Mesendoderm (in vitro differentiated cells): ENCODE data around the gene AGAP1.

Experiments used
- DNase-seq: peaks from one replicate; pipeline ENCODE4 v3.0.0; 2013
- H2AK5ac ChIP-seq: 2 replicates; pipeline ENCODE4 v1.6.1; 2013; ENCODE audit warnings: low read length, inconsistent platforms
- H2BK120ac ChIP-seq: 2 replicates; pipeline ENCODE4 v1.6.1; 2013; ENCODE audit warnings: low read depth, mild to moderate bottlenecking, low read length, moderate library complexity, mixed read lengths
- H2BK15ac ChIP-seq: replicated peaks from 2 replicates; pipeline ENCODE4 v1.6.1; 2013; ENCODE audit warnings: low read depth, mild to moderate bottlenecking, moderate library complexity
- H2BK5ac ChIP-seq: 2 replicates; pipeline ENCODE4 v1.6.1; 2013; ENCODE audit warnings: low read length, inconsistent platforms
- H3K18ac ChIP-seq: 2 replicates; pipeline ENCODE4 v1.6.1; 2013; ENCODE audit warnings: mild to moderate bottlenecking, low read length, mixed read lengths
- H3K23ac ChIP-seq: one replicate; pipeline ENCODE4 v1.6.1; 2013; ENCODE audit warnings: low read length
- H3K27ac ChIP-seq: 2 replicates; pipeline ENCODE4 v1.5.1; 2013; ENCODE audit warnings: low read depth, mild to moderate bottlenecking, inconsistent platforms, low read length, moderate library complexity
- H3K27me3 ChIP-seq: 2 replicates; pipeline ENCODE4 v1.6.1; 2013; ENCODE audit warnings: low read length, control low read depth, mild to moderate bottlenecking, inconsistent platforms; ENCODE audit not compliant: insufficient read depth, poor library complexity
- H3K36me3 ChIP-seq: 2 replicates; pipeline ENCODE4 v1.6.1; 2013; ENCODE audit warnings: low read length, inconsistent platforms; ENCODE audit not compliant: control insufficient read depth, insufficient read depth
- H3K4ac ChIP-seq: one replicate; pipeline ENCODE4 v1.6.1; 2013; ENCODE audit warnings: low read depth, mild to moderate bottlenecking, low read length, moderate library complexity
- H3K4me1 ChIP-seq: 2 replicates; pipeline ENCODE4 v1.6.1; 2013; ENCODE audit warnings: low read depth, low read length, inconsistent platforms; ENCODE audit not compliant: control insufficient read depth
- H3K4me2 ChIP-seq: 2 replicates; pipeline ENCODE4 v1.6.1; 2013; ENCODE audit warnings: low read length
- H3K4me3 ChIP-seq: 2 replicates; pipeline ENCODE4 v1.5.1; 2013; ENCODE audit warnings: mild to moderate bottlenecking, low read length
- H3K56ac ChIP-seq: one replicate; pipeline ENCODE4 v1.6.1; 2013; ENCODE audit warnings: low read length
- H3K79me1 ChIP-seq: 2 replicates; pipeline ENCODE4 v1.6.1; 2013; ENCODE audit warnings: low read length, inconsistent platforms
- H3K79me2 ChIP-seq: 2 replicates; pipeline ENCODE4 v1.6.1; 2013; ENCODE audit warnings: mild to moderate bottlenecking, low read length; ENCODE audit not compliant: control insufficient read depth, insufficient read depth
- H3K9ac ChIP-seq: 2 replicates; pipeline ENCODE4 v1.6.1; 2013; ENCODE audit warnings: low read length, inconsistent platforms
- H4K5ac ChIP-seq: one replicate; pipeline ENCODE4 v1.6.1; 2013; ENCODE audit warnings: low read length
- H4K8ac ChIP-seq: one replicate; pipeline ENCODE4 v1.6.1; 2013; ENCODE audit warnings: low read depth, mild to moderate bottlenecking, control low read depth, low read length, moderate library complexity
- WGBS: extraction: QIAGEN DNeasy Blood & Tissue Kit; methylation state at CpG from one replicate; pipeline ENCODE4 v1.1.7; 2013; ENCODE audit warnings: low lambda C conversion rate, missing lambda C conversion rate; ENCODE audit not compliant: insufficient coverage; ENCODE audit errors: extremely low coverage; 5-methylcytosine and 5-hydroxymethylcytosine counted together

AGAP1 gene

DNA sequence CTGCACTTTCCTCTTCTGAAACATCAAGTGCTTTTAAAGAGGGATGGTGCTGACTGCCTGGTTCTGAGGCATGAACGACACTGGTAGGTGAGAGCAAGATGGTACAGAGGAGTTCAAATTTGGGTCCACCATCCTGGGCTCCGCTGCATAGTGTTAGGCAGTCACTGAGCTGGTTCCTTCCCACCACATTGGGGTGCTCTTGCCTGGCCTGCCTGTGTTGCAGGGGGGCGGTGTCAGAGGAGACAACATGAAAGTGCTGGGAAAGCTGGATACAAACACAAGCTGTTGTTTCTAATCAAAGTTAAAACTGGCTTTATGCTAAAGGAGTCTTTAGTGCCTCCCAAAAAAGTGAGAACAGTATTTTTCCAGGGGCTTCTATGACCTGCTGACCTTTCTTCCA is 416.2 kb downstream of the AGAP1 start:
- H3K23ac ChIP-seq, result no peak overlapping the region
- DNase-seq, result no peak
- H3K4me2 ChIP-seq, result no peak overlapping the region
- H4K5ac ChIP-seq, result no peak overlapping the region
- no peak overlapping the region for H3K9ac ChIP-seq
- H4K8ac ChIP-seq, result no peak overlapping the region
- H3K56ac ChIP-seq, result no peak overlapping the region
- H2BK120ac ChIP-seq, result no peak overlapping the region
- no peaks in the 10 kb centered on the region for H3K4me1 ChIP-seq
- H2AK5ac ChIP-seq, result no peak overlapping the region
- no CpG with 5 or more reads among the region's 3 CpGs for WGBS
- no peaks in the 10 kb centered on the region for H3K36me3 ChIP-seq
- no peaks in the 10 kb centered on the region for H3K79me2 ChIP-seq
- H3K27ac ChIP-seq, result no peak overlapping the region
- H2BK15ac ChIP-seq, result no peak overlapping the region
- H3K18ac ChIP-seq, result no peak overlapping the region
- no peaks in the 10 kb centered on the region for H3K79me1 ChIP-seq
- H3K27me3 ChIP-seq, result no peaks in the 10 kb centered on the region
- no peak overlapping the region for H3K4ac ChIP-seq
- H3K4me3 ChIP-seq, result no peak overlapping the region
- H2BK5ac ChIP-seq, result no peak overlapping the region

DNA sequence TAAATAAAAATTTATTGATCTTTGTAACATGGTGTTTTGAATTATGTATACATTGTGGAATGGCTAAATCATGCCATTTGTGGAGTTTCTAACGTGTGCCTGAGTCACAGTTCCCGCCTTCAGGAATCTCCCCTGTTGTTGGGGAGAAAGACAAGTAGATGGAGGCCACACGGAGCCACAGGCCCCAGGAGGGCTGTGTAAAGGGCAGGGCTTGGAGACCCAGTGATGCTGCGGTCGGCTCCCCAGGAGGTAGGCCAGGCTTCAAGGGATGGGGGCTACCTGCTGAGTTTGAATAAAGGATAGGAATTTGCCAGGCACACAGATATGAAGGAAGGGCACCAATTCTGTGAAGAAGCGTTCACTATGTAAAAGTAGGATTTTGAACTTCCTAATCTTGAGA is 417.3 kb downstream of the AGAP1 start:
- Histone ChIP-seq H3K56ac (no peak overlapping the region), H3K36me3 (no peaks in the 10 kb centered on the region), H3K27ac (no peak overlapping the region), H3K4me2 (no peak overlapping the region), H4K8ac (no peak overlapping the region), H3K18ac (no peak overlapping the region), H3K9ac (no peak overlapping the region), H2BK15ac (no peak overlapping the region), H3K4me1 (no peaks in the 10 kb centered on the region), H3K79me2 (no peaks in the 10 kb centered on the region), H2AK5ac (no peak overlapping the region), H2BK5ac (no peak overlapping the region), H2BK120ac (no peak overlapping the region), H3K27me3 (no peaks in the 10 kb centered on the region), H3K4ac (no peak overlapping the region), H3K79me1 (no peaks in the 10 kb centered on the region), H4K5ac (no peak overlapping the region), H3K23ac (no peak overlapping the region), H3K4me3 (no peak overlapping the region)
- WGBS, result no CpG with 5 or more reads among the region's 6 CpGs
- DNase-seq, result no peak

DNA sequence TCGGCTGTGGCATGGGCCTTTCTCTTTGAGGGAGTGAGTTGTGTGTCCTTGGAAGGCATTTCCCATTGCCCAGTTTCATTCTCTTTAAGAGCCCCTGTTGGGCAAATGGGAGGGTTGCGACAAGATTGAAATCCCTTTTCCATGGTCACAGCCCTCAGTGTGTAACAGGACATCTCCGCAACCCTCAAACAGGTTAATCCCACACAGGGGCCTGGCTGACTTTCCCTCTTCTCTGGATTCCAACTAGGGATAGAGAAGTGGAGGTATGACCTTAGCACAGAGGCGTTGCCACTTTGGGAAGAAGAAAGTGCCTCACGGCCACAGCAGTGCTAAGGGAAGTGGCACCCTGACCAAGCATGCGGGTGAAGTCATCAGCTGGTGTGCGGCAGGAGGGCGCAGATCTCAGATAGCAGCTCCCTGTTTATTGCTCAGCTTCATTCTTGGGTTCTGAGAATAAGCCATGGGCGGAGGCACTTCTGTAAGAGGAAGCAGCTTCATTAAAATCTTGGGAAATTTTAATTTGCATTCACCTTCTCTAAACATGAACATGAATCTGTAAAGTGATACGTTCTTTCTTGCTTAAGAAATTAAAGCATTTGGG is 417.9 kb downstream of the AGAP1 start:
- Histone ChIP-seq H3K9ac (no peak overlapping the region), H3K56ac (no peak overlapping the region), H3K4me2 (no peak overlapping the region), H2BK15ac (no peak overlapping the region), H3K36me3 (no peaks in the 10 kb centered on the region), H4K8ac (no peak overlapping the region), H3K23ac (no peak overlapping the region), H3K18ac (no peak overlapping the region), H3K4me3 (no peak overlapping the region), H2AK5ac (no peak overlapping the region), H3K27ac (no peak overlapping the region), H3K79me1 (no peaks in the 10 kb centered on the region), H3K27me3 (no peaks in the 10 kb centered on the region), H3K4ac (no peak overlapping the region), H3K4me1 (no peaks in the 10 kb centered on the region), H2BK5ac (no peak overlapping the region), H2BK120ac (no peak overlapping the region), H3K79me2 (no peaks in the 10 kb centered on the region), H4K5ac (no peak overlapping the region)
- peak; percentile 20 for DNase-seq
- no CpG with 5 or more reads among the region's 10 CpGs for WGBS

DNA sequence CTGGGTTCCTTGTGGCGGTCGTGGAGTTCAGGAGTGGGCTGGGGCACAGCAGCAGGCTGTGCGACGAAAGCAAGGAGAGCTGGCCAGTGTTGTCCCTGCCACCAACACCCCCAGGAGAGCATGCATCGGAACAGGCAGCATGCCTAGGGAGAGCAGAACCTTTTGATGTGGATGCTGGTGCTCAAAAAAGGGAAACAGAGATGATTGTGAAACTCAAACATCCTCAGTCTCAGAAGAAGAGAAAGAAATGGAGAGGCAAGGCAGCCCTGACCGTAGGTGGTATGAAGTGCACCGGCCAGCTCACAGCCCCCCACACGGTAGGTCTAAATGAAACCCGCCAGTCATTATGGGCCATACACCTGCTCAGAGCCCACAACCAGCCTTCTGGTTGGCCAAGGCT is 420.9 kb downstream of the AGAP1 start:
- no peaks in the 10 kb centered on the region for H3K36me3 ChIP-seq
- no peak overlapping the region for H3K4me2 ChIP-seq
- H4K8ac ChIP-seq, result no peak overlapping the region
- no peaks in the 10 kb centered on the region for H3K79me2 ChIP-seq
- no peak overlapping the region for H3K4ac ChIP-seq
- no peak overlapping the region for H2BK5ac ChIP-seq
- H3K4me1 ChIP-seq, result no peaks in the 10 kb centered on the region
- H4K5ac ChIP-seq, result no peak overlapping the region
- no peak overlapping the region for H3K4me3 ChIP-seq
- no peak overlapping the region for H3K27ac ChIP-seq
- no peak overlapping the region for H2BK15ac ChIP-seq
- H3K9ac ChIP-seq, result no peak overlapping the region
- no peak overlapping the region for H2BK120ac ChIP-seq
- no peak overlapping the region for H3K56ac ChIP-seq
- no peaks in the 10 kb centered on the region for H3K79me1 ChIP-seq
- no peak for DNase-seq
- H3K18ac ChIP-seq, result no peak overlapping the region
- H3K27me3 ChIP-seq, result no peaks in the 10 kb centered on the region
- H2AK5ac ChIP-seq, result no peak overlapping the region
- no peak overlapping the region for H3K23ac ChIP-seq
- WGBS, result no CpG with 5 or more reads among the region's 9 CpGs

DNA sequence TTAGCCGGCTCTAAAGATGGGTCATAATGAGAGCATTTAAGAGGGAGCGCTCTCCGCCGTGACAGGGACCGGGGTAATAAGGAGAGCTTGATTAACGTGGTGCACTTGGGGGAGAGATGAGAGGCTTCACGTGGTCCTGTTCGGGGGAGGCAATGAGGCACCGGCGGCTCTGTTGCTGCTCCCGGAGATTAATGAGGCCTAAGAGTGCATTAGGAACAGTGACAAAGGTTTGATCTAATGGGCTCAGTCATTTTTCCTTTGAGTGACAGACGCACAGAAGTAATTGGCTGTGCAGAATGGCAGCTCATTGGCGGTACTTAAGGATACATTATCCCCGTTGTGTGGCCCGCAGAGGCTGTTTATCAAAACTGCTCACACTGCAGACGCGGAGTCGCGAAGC is 423.7 kb downstream of the AGAP1 start:
- Histone ChIP-seq H2BK120ac (no peak overlapping the region), H3K4ac (no peak overlapping the region), H3K36me3 (no peaks in the 10 kb centered on the region), H3K27me3 (no peaks in the 10 kb centered on the region), H2BK15ac (no peak overlapping the region), H3K79me2 (no peaks in the 10 kb centered on the region), H3K27ac (no peak overlapping the region), H3K4me3 (no peak overlapping the region), H3K18ac (no peak overlapping the region), H3K9ac (no peak overlapping the region), H2BK5ac (no peak overlapping the region), H3K56ac (no peak overlapping the region), H3K4me2 (no peak overlapping the region), H3K4me1 (no peaks in the 10 kb centered on the region), H4K8ac (no peak overlapping the region), H3K23ac (no peak overlapping the region), H2AK5ac (no peak overlapping the region), H3K79me1 (no peaks in the 10 kb centered on the region), H4K5ac (no peak overlapping the region)
- WGBS, result no CpG with 5 or more reads among the region's 19 CpGs
- DNase-seq, result no peak

DNA sequence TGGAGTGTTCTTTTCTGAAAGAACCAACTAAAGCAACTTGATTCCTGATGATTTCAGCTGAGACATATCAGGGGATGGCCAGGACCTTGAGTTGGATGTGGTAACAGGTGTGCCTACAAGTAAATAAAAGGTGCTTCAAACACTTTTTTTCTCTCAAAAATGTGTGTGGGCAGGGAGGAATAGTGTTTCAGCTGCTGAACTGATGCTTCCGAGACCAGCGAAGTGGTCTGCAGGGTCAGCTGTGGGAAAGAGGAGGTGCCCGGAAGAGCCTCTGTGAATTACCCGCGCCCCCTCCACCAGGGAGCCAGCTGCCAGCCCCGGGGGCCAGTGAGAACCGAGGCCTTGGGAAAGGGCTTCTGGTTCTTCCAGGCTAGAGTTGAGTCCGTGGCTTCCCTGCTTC is 425.0 kb downstream of the AGAP1 start:
- Histone ChIP-seq H4K8ac (no peak overlapping the region), H2BK5ac (no peak overlapping the region), H3K36me3 (no peaks in the 10 kb centered on the region), H3K27ac (no peak overlapping the region), H3K79me2 (no peaks in the 10 kb centered on the region), H4K5ac (no peak overlapping the region), H3K27me3 (no peaks in the 10 kb centered on the region), H2BK120ac (no peak overlapping the region), H2AK5ac (no peak overlapping the region), H2BK15ac (no peak overlapping the region), H3K18ac (no peak overlapping the region), H3K9ac (no peak overlapping the region), H3K4ac (no peak overlapping the region), H3K79me1 (no peaks in the 10 kb centered on the region), H3K56ac (no peak overlapping the region), H3K4me1 (no peaks in the 10 kb centered on the region), H3K4me2 (no peak overlapping the region), H3K23ac (no peak overlapping the region), H3K4me3 (no peak overlapping the region)
- WGBS, result no CpG with 5 or more reads among the region's 8 CpGs
- DNase-seq, result no peak
